ENCODE measurements around the gene BSG.
"Not testable (repeated sequence)": the region's sequence is repeated elsewhere in the genome, so short reads cannot be mapped to it uniquely, and the experiment has no call there.

BSG gene

DNA sequence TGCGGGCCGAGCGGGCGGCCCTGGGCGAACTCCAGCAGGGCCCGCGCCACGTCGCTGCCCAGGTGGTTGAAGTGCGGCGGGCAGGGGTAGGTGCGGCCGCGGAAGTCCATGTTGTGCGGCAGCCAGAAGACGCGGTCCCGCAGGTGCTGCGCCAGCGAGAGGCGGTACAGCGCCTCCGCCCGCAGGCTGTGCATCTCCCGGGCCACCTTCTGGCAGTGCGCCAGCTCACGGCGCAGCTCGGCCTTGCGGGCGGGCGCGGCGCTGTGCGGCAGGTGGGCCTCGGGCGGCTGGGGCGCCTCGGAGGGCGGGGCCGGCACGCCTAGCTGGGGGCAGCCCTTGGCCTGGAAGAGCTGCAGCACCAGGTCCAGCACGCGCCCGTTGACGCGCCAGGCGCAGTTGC lies 48.8 kb downstream of the BSG start:
- DNase-seq, result not testable (repeated sequence)

- no peak for DNase-seq
Measured at GRCh38 chr19:621819-622218, 49.4 kb downstream of the BSG start.

- DNase-seq, result no peak
Measured at GRCh38 chr19:622666-623065, 50.3 kb downstream of the BSG start.

DNA sequence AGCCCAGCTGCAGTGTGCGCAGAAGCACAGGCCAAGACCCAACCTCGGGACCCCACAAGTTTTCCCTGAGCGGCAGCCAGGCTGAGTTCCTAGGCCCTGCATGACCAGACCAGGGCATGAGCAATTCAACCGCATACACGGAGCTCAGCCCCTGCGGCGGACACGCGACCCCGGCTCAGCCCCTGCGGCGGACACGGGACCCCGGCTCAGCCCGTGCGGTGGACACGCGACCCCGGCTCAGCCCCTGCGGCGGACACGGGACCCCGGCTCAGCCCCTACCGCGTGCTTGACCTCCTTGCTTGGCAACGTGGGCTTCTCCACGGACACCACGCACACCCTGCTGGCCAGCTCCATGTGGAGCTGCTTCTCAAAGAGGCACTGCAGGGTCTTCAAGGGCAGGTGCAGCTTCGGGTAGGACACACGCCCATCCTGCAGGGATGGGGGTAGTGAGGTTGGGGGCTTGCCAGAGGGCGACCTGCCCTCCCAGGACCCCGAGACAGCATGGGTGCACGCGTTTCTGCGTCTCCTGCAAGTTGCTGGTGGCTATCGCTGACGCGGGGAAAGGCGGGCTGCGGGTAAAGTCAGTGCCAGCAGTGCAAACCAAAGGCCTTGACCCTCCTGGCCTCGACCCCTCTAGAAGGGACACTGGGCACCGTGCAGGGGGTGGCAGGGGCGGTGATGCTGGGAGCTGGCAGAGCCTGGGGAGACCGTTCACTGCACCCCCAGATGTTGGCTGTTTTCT lies 51.0 kb downstream of the BSG start:
- DNase-seq, result no peak

DNA sequence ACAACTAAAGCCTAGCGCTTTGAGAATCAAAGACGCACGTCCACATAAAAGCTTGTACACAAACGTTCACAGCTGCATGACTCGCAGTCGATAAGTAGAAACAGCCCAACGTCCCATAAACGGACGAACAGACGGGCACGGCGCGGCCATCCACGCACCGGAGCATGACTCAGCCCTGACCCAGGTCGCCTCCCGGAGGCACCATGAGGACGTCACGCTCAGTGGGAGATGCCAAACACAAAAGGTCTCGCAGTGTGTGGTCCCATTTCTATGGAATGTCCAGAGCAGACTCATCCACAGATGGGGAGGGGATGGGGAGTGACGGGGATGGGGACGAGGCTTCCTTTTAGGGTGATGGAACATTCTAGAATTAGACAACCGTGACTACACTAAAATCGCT lies 51.6 kb downstream of the BSG start:
- DNase-seq, result no peak

DNA sequence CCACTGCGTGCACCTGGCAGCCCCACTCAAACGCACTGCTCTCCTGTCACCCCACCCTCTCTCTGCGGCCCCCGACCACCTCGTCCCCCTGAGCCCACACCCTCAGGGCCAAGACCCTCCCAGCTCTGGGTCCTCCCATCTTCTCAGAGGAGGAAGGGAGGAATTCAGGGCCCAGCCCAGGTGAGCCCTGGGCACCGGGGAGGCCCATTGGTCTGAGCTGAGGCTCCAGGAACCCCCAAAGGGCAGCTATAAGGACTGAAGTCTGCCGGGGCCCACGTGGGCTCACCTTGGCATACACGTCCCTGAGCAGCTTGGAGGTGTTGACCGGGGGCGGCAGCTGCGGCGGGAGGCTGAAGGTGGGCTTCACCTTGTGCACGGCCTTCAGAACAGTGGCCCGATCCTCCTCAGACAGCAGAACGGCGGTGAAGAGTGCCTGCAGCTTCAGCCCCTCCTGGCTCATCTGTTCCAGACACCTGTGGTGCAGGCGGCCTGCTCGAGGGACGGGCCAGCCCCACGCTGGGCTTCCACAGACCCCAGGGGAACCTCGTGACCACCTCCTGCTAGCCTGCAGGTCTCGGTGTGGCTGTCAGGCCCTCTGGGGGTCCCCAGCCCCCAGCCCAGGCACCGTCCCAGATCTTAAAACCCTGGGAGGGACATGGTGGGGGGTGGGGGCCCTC lies 52.2 kb downstream of the BSG start:
- DNase-seq, result no peak

DNA sequence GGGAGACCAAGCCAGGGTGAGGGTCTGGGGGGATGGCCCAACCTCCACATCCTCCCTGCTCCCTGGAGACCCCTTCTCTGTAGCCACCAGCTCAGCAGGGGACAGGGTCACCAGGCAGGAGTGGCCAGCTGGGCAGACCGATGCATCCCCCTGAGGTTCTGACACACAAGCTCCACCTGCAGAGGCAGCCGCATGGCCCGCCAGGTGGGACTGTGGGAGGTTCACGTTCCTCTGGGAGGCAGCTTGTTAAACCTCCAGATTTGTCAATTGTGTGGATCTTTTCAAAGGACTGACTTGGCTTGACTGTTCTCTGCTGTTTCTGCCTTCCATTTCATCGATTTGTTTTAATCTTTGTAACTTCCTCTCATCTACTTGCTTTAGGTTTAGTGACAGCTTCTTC lies 52.9 kb downstream of the BSG start:
- no peak for DNase-seq

DNA sequence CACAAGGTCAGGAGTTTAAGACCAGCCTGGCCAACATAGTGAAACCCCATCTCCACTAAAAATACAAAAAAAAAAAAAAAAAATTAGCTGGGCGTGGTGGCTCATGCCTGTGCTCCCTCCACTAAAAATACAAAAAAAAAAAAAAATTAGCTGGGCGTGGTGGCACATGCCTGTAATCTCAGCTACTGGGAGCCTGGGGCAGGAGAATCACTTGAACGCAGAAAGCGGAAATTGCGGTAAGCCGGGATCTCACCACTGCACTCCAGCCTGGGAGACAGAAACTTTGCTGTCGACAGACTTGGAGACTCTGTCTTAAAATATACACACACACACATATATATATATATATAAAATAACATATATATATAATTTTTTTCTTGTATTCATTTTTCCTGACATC lies 54.2 kb downstream of the BSG start:
- not testable (repeated sequence) for DNase-seq

- peak; percentile 9 for DNase-seq
Measured at GRCh38 chr19:628168-628567, 55.8 kb downstream of the BSG start.

DNA sequence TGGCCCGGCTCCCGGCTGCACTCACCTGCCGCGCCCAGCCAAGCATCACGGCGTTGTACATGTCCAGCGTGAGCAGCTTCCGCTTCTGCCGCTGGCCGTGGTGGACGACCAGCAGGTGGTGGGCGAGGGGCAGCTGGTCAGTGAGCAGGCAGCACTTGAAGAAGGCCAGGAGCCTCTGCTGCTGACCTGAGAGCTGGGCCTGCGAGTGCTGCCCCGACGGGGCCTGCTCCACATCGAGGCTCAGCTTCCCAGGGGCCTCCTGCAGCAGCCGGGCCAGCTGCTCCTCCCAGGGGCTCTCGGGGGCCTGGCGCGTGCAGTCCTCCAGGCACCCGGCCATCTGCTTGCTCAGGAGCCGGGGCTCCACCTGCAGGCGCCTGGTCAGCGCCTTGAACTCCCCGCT lies 57.1 kb downstream of the BSG start:
- not testable (repeated sequence) for DNase-seq

- DNase-seq, result no peak
Measured at GRCh38 chr19:629961-630714, 57.7 kb downstream of the BSG start.

GRCh38 chr19:632579-633067 lies 60.2 kb downstream of the BSG start:
- DNase-seq, result peak; percentile 51
